ENCODE data around the gene GLIPR1L2.

- TF ChIP-seq, protein P1, sequence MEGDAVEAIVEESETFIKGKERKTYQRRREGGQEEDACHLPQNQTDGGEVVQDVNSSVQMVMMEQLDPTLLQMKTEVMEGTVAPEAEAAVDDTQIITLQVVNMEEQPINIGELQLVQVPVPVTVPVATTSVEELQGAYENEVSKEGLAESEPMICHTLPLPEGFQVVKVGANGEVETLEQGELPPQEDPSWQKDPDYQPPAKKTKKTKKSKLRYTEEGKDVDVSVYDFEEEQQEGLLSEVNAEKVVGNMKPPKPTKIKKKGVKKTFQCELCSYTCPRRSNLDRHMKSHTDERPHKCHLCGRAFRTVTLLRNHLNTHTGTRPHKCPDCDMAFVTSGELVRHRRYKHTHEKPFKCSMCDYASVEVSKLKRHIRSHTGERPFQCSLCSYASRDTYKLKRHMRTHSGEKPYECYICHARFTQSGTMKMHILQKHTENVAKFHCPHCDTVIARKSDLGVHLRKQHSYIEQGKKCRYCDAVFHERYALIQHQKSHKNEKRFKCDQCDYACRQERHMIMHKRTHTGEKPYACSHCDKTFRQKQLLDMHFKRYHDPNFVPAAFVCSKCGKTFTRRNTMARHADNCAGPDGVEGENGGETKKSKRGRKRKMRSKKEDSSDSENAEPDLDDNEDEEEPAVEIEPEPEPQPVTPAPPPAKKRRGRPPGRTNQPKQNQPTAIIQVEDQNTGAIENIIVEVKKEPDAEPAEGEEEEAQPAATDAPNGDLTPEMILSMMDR (IDR thresholded peaks at IDR 0.05), result no peak
- TF ChIP-seq POLR2A (IDR thresholded peaks at IDR 0.05), result no peak
- TF ChIP-seq EP300 (IDR thresholded peaks at IDR 0.05; ENCODE audit: low read depth), result no peak
These were observed 40.9 kb upstream of the GLIPR1L2 start for GRCh38 chr12:75349946-75350345.
